Purkinje cell (primary cell): ENCODE results near the gene TMEM41B. TPM values are rescaled to one million over a fixed set of nuclear protein-coding genes. Genes with fewer than 3 reads are reported as not detected.

Experiments used
- polyA plus RNA-seq: library from polyadenylated mRNA; unstranded; fragments of >200 nt; fragmentation: Nextera tagmentation; gene quantifications from 2 replicates; pipeline ENCODE4 v1.2.1, GENCODE V29; 2014

Gene TMEM41B
- 45.1 and 55.8 TPM in 2 replicates for polyA plus RNA-seq

GRCh38 chr11:9314291-9315077 lies at the start of gene TMEM41B:
Gene TMEM41B (minus strand): TSS chr11:9314593. CDS start chr11:9314441, 152 bp downstream.

GRCh38 chr11:9265211-9266131 lies 48.9 kb downstream of the TMEM41B start, which contains the start of gene DENND5A:
Gene DENND5A (minus strand): TSS chr11:9265350. CDS start chr11:9265069, 281 bp downstream.

Other genes starting within 250 kb of the TMEM41B start
- 2.7 and 6.4 TPM in 2 replicates for gene SCUBE2, start 223.0 kb downstream of the TMEM41B start, polyA plus RNA-seq
- 20.9 and 26.1 TPM in 2 replicates for gene DENND5A, start 49.2 kb downstream of the TMEM41B start, polyA plus RNA-seq
- gene IPO7, start 70.1 kb upstream of the TMEM41B start, polyA plus RNA-seq = 34.3 and 41.0 TPM in 2 replicates
- 19.9 and 20.7 TPM in 2 replicates for gene ZNF143, start 146.4 kb upstream of the TMEM41B start, polyA plus RNA-seq